GM10847 (cell line): ENCODE results near the gene GALNT9.

Experiments used
- POLR2A ChIP-seq: IDR thresholded peaks from 2 replicates; pipeline ENCODE4 v1.6.1; 2011; ENCODE audit not compliant: insufficient read length; ENCODE audit errors: extremely low read depth

GALNT9 gene

DNA sequence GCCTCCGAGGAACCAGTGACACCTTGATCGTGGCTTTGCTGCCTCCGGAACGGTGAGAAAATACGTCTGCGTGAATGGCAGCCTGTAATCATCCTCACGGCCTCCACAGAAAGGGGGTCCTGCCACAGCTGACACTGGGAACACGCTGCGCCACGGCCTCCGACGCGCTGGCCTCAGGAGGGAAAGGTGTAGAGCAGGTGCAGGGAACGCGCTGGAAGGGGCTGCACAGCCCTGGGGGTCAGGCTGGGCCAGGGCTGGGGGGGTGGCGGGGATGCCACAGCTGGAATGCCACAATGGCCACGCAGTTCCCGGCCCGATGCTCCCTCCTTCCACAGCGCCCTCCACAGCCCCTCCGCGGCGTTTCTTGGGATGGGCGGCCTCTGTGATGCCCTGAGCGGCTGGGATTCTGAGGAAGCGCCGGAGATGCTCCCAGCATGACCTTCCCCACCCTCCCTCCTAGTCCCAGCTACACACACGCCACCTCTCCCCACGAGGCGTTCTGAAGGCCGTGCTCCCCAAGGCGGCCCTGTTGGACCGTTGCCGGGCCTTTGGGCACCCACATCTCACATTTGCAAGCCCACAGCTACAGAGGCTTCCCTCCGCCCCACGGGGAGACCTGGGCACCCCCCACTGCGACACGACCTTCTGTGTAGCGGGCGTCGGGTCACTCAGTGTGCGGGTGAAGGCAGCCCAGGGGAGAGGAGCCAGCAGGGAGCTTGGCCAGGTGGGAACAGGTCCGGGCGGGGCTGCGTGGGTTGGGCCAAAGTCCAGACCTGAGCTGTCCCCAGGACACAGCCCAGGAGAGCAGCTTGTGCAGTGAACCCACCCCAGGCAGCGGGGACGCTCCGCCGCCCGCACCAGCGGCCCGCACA, 31.8 kb upstream of the GALNT9 start:
- TF ChIP-seq POLR2A, result no peak

DNA sequence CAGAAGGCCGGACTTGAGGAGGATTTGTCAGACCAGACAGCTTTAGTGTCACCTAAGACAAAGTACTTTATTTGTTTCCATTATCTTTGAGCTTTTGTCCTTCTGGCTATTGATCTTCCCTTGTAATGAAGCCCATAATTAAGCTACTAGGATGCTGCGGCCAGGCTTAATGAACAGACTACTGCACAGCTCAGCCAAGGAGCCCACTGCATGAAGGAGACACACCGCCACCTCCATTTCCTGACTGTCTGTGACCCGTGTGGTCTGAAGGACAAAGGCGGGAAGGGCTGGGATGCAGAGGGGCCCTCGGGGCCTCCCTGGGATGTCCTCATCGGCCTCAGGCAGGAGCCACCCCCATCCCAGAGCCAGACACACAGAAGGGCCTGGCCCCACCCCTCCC, 31.0 kb upstream of the GALNT9 start:
- no peak for TF ChIP-seq POLR2A

DNA sequence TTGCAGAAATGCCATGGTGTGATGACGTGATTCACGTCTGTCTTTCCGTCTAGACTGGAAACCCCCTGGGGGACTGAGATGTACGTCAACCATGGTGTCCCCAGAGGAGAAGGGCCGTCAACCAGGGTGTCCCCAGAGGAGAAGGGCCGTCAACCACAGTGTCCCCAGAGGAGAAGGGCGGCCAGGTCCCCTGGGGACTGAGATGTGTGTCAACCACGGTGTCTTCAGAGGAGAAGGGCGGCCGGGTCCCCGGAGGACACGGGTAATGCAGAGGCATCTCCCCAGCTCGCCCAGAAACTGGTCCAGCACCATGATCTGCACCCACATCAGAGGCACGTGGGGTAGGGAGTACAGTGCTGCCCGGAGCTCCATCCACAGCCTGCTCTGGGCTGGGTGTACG, 30.6 kb upstream of the GALNT9 start:
- TF ChIP-seq POLR2A, result no peak

DNA sequence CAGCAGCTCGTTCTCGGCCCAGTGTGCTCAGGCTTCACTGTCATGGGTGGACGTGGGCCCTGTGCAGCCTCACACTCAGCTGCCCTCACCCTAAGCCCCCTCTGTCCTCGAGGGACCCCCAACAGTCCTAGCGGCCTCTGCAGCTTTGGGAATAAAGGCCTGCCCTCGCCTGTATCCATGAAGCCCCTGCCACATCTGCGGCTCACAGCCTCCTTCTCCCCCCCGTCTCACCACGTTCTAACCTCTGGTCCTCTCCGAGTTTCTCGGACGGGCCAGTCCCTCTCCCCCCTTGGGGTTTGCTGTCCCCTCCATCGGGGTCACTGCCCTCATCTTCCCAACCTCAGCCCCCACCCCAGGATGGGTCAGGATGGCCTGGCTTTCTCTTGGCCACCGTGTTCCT, 30.2 kb upstream of the GALNT9 start:
- TF ChIP-seq POLR2A, result no peak

DNA sequence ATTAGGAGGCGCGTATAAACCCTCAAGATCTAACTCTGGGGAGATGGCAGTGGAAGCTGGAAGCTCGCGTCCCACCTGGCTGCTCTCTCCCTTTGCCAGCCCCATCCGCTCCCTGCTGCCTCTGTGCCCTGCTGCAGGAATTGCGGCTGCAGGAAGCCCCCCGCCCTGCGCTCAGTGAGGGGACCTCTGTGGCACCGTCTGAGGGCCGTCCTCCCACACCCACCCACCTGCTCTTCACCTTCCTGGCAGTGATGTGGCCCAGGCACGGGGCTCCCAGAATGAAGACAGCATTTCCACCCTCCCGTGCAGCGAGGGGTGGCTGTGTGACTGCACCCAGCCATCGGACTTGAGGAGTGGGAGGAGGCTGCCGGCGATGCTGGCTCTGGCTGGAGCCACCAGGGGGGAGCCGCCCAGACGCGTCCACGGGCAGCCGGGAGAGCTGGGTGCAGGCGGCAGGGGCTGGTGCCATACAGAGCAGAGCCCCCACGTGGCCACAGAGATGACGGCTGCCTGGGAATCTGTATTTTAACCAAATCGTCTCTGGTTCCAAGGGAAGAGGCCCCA, 28.3 kb upstream of the GALNT9 start:
- no peak for TF ChIP-seq POLR2A

DNA sequence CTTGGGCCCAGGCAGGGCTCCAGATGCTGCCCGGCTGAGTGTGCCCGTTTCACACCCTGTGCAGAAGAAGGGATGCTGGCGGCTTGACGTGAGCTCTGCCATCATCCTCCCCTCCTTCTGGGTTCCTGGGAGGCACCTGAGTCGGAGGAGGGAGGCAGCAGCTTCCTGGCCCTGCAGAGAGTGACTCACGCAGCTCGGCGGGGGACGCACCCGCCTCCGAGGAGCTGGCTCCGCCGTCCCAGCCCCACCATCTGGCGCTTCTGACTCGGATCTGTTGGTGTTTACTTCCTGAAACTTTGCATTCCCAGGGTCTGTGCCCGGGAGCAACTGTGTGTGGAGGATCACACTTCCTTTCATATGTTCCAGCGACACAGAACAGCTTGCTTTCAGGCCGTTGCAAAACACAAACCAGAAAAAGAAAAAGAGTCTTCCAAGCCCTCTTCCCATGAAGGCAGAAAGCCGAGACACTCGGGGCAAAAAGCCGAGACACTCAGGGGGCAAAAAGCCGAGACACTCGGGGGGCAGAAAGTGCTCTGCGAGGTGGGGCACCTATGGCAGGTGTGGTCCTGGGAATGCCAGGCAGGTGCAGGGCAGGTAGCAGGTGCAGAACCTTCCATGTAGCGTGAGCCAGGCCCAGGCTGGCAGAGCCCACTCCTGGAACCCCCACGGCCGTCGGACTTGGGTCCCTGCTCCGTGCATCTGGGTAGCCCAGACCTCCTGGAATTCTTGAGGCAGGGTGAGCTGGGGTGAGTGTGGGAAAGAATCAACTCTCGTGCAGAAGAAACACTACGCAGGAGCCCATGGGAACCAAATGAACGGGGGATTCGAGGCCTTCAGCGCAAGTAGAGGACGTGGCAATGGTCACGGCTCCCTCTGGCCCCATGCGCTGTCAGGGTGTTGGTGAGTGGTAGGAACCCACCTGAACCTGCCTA, 27.6 kb upstream of the GALNT9 start:
- TF ChIP-seq POLR2A, result no peak

DNA sequence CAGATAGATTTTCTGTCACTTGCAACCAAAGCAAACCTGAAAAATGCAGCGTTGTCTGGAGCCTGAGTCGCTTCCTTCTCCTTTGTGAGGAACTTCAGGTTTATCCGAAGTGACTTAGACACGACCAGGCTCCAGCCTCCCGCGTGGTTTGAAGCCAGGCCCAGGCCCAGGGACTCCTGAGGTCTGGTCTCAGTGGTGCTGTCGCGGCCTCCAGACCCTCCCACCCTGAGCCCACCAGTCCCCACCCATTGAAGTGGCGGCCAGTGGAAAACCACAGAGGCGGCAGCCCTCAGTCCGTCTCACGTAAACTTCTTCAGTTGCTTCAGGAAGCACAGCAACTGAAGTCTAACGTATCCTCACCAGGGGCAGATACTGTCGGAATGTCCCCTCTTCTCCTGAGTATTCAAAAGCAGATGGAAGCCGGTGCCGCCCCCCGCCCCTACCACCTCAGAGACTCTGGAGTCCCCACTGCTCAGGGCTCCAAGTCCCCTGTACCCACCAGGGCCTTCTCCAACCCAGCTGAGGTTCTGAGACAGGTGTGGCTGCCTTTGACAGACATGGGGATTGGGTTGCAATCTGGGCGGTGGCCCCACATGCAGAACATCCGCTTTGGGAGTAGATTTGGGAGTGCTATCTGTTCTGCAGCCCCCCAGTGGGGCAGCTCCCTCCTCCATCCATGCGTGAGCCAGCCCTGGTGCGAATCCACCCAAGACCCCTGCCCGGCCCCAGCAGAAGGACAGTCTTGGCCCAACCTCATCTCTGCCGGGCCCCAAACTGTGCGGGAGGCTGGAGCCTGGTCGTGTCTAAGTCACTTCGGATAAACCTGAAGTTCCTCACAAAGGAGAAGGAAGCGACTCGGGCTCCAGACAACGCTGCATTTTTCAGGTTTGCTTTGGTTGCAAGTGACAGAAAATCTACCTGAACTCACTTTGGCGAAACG, 26.6 kb upstream of the GALNT9 start:
- no peak for TF ChIP-seq POLR2A

DNA sequence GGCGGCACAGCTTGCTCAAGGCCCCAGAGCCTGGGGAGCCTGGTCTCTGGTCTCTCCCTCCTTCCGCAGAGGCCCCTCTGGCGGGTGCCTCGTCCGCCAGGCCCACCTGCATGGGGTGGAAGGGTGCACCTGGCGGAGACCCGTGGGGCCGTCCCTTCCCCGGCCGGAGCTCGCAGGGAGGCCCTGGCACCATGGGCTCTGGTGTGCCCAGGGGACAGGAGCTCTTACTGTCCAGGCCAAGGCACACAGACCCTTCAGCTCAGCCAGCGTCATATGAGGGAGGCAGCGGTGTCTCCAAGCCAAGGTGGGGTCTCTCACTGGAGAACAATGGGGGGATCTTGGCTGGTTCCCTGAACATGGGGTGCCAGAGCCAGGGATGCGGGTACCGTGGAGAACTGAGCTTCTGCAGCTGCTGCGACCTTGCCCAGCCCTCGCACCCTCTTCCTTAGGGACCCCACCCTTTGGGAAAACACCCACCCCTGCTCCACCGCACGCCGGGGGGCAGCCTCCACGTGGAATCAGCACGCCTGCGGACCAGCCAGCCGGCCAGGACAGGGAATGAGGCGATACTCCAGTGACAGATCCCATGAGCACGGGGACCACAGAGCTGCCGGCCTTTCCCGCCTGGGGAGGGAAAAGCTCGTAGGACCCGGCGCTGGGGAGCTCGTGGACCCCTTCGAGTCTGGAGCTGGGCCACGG, 25.7 kb upstream of the GALNT9 start:
- no peak for TF ChIP-seq POLR2A

DNA sequence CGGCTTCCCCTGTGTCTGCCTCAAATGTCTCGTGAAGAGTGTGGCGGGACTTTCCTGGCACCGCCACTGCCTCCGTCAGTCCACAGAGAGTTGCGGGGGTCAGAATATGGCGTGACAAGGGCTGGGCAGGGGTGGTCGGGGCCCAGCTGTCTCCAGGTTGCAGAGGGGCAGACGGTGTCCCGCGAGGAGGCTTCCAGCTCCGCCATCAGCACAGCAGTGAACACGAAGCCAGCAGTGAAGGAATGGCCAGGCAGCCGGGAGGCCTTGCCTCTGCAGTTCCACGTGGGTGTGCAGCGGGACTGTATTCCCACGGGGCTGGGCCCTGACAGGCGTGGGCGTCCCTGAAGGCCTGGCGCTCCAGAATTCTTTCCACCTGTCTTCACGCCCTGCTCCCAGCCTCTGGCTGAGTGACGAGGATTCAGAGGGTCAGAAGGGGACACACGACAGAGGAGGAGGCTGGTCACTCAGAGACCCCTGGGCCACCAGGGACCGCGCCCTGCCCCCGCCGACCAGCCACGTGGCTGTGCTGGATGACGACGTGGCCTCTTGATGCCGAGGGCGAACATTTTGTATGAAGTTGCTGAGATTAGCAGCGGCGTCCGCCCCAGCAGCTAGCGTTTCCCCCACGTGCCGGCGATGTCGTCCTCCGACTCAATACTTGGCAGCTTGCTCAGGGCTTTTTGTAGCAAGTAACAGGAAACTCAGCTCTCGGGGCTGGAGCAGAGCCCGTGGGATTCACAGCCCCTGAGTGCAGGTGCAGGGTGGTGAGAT, 25.0 kb upstream of the GALNT9 start:
- TF ChIP-seq POLR2A, result no peak

DNA sequence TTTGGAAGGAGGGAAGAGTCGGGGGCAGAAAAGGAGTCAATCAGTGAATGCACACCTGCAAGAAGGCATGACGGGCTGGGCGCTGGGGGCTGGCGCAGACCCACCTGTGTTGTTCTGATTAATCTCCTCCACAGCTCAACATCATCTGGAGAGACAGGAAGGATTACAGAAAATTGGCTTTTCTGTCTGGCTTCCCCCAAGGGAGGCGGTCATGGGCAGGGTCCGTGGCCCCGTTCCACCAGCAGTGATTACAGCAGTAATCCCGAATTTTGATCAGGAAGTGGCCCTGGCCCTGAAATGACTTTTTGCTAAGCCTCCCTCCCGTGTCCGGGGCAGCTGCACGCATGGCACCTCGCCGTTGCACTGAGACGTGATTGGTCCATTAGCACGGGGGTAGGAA, 24.4 kb upstream of the GALNT9 start:
- TF ChIP-seq POLR2A, result no peak

DNA sequence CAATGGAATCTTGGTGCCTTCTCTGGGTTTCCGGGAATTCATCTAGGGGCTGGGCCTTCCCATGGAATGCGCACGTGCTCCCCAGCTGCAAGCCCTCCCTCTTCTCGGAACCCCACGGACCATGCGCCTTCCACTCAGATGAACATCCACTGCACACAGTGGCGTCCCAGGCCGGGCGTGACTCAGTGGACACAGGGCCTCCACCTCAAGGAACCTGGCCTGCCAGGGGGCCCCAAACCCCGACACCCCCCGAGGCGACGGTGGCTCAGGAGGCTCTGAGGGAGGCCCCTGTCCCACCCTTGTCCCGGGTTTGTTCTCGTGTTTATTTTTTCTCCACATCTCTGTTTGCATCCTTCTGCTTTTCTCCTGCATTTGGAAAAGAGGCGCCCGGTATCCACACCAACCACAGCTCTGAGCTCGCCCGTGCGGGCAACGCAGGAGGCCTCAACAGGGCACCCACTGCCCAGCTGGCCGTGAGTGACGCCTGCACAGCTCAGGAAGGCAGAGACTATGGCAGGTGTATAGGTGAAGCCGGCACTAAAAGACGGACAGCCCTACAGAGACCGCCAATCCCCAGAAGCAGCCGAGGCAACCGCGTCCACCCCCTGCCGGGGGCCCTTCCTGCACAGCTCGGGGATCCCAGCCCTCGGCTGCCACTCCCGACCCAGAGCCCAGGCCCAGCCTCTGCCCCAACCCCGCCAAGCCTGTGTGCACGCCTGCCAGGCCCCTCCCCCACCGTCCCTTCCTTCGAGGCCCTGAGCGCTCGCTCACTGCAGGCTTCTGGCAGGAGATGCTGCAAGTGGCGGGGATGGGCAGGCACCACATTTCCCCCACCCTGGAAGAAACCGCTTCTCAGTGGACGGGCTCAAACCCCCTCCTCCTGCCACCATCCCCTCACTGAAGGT, 23.8 kb upstream of the GALNT9 start:
- TF ChIP-seq POLR2A, result no peak

DNA sequence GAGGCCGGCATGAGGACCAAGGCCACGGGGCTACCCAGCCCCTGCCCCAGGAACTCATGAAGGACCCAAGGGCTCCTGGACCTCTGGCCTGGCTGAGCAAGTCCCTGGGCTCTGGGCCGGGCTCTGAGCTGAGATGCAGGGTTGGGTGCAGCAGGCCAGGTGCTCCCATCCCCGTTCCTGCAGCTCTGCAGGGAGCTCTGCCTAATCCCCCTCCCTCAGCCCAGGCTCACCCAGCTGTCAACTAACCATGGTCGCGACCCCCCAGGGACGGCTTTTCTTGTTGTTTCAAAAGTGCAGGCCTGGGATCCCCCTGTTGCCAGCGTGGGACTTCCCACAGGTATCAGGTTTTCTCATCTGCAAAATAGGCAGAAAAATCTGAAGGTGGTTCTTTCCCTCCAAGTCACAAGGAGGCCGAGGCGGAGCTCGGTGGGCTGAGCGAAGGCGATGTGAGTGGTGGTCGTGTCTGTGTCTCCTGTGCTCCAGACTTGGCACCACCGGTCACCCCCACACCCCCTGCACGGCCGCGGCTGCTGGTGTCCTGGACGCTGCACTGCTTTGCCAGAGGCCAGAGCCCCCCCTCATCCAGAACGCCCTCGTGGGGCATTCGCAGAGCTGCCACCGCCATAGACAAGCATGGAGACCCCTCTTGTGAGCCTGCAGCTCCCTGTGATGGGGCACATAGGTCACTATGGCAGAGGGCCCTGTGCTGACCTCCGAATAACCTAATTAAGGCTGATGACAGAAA, 22.5 kb upstream of the GALNT9 start:
- no peak for TF ChIP-seq POLR2A
